Muscle layer of duodenum (tissue), 2 donors: Measurements from ENCODE around the gene NXN.
"Not testable (repeated sequence)": the region's sequence is repeated elsewhere in the genome, so short reads cannot be mapped to it uniquely, and the experiment has no call there.

Experiments used
- H3K27ac ChIP-seq: one replicate; pipeline ENCODE4 v1.7.0; 2013; ENCODE audit warnings: mild to moderate bottlenecking, low read length
- H3K27me3 ChIP-seq: one replicate; pipeline ENCODE4 v1.7.0; 2013; ENCODE audit warnings: low read depth, mild to moderate bottlenecking, control low read depth, low read length
- H3K36me3 ChIP-seq, 2 donors: one replicate each; pipeline ENCODE4 v1.7.0; 2013; ENCODE audit warnings: low read length in 2 of 2, control low read depth in 1 of 2, mild to moderate bottlenecking in 1 of 2; ENCODE audit not compliant: insufficient read depth in 2 of 2, control insufficient read depth in 1 of 2
- H3K4me1 ChIP-seq, 2 donors: one replicate each; pipeline ENCODE4 v1.7.0; 2013; ENCODE audit warnings: low read length in 2 of 2, mild to moderate bottlenecking in 2 of 2, control low read depth in 1 of 2, moderate library complexity in 1 of 2; ENCODE audit not compliant: insufficient read depth in 2 of 2, control insufficient read depth in 1 of 2
- H3K4me3 ChIP-seq, 2 donors: one replicate each; pipeline ENCODE4 v1.7.0; 2013; ENCODE audit warnings: low read length in 2 of 2, low read depth in 1 of 2, mild to moderate bottlenecking in 1 of 2
- H3K9me3 ChIP-seq, 2 donors: one replicate each; pipeline ENCODE4 v1.7.0; 2013; ENCODE audit warnings: low read length in 2 of 2, control low read depth in 1 of 2, mild to moderate bottlenecking in 1 of 2; ENCODE audit not compliant: control insufficient read depth in 1 of 2
- donor health status: healthy.

Gene NXN

GRCh38 chr17:855569-855968 is 124.0 kb downstream of the NXN start:
- Histone ChIP-seq H3K4me1 (peaks cover 9 to 13% of the 10 kb centered on the region in 2 donors), H3K36me3 (no peaks in the 10 kb centered on the region), H3K4me3 (no peak overlapping the region), H3K27ac (no peak overlapping the region), H3K27me3 (no peaks in the 10 kb centered on the region), H3K9me3 (no peaks in the 10 kb centered on the region)

GRCh38 chr17:852850-853249 is 126.7 kb downstream of the NXN start:
- not testable (repeated sequence) for H3K4me3 ChIP-seq, H3K27me3 ChIP-seq, H3K36me3 ChIP-seq, H3K27ac ChIP-seq, H3K9me3 ChIP-seq
- peaks cover 0 to 31% of the 10 kb centered on the region in 2 donors for H3K4me1 ChIP-seq

- no peak overlapping the region for H3K27ac ChIP-seq
- no peaks in the 10 kb centered on the region for H3K36me3 ChIP-seq
- peaks cover 0 to 31% of the 10 kb centered on the region in 2 donors for H3K4me1 ChIP-seq
Measured at GRCh38 chr17:852349-852748, 127.2 kb downstream of the NXN start.

GRCh38 chr17:851924-852323 is 127.7 kb downstream of the NXN start:
- Histone ChIP-seq H3K9me3 (no peaks in the 10 kb centered on the region), H3K4me3 (no peak overlapping the region), H3K4me1 (peaks cover 0 to 35% of the 10 kb centered on the region in 2 donors), H3K27ac (peak overlapping the region; percentile 63), H3K36me3 (no peaks in the 10 kb centered on the region), H3K27me3 (no peaks in the 10 kb centered on the region)

More at GRCh38 chr17:852349-852748, 127.2 kb downstream of the NXN start:
- Histone ChIP-seq H3K4me3 (no peak overlapping the region), H3K9me3 (no peaks in the 10 kb centered on the region), H3K27me3 (no peaks in the 10 kb centered on the region)

GRCh38 chr17:850851-851763 is 128.5 kb downstream of the NXN start:
- H3K27me3 ChIP-seq = no peaks in the 10 kb centered on the region
- peak overlapping the region in 1 of 2 donors; percentile 48 for H3K4me3 ChIP-seq
- H3K4me1 ChIP-seq = peaks cover 0 to 35% of the 10 kb centered on the region in 2 donors
- no peaks in the 10 kb centered on the region for H3K36me3 ChIP-seq
- H3K27ac ChIP-seq = peak overlapping the region; percentile 74
- H3K9me3 ChIP-seq = no peaks in the 10 kb centered on the region

GRCh38 chr17:850086-850850 is 129.3 kb downstream of the NXN start:
- peaks cover 0 to 35% of the 10 kb centered on the region in 2 donors for H3K4me1 ChIP-seq
- peak overlapping the region; percentile 74 for H3K27ac ChIP-seq

GRCh38 chr17:848402-848801 is 131.2 kb downstream of the NXN start:
- H3K27ac ChIP-seq = peak overlapping the region; percentile 56
- H3K9me3 ChIP-seq = no peaks in the 10 kb centered on the region
- H3K27me3 ChIP-seq = no peaks in the 10 kb centered on the region
- peaks cover 0 to 35% of the 10 kb centered on the region in 2 donors for H3K4me1 ChIP-seq
- H3K4me3 ChIP-seq = no peak overlapping the region
- H3K36me3 ChIP-seq = no peaks in the 10 kb centered on the region

More at GRCh38 chr17:850086-850850, 129.3 kb downstream of the NXN start:
- Histone ChIP-seq H3K4me3 (peak overlapping the region in 1 of 2 donors; percentile 48), H3K9me3 (no peaks in the 10 kb centered on the region), H3K36me3 (no peaks in the 10 kb centered on the region), H3K27me3 (no peaks in the 10 kb centered on the region)

GRCh38 chr17:846901-847843 is 132.4 kb downstream of the NXN start:
- H3K27ac ChIP-seq = peak overlapping the region; percentile 87
- no peaks in the 10 kb centered on the region for H3K9me3 ChIP-seq
- H3K27me3 ChIP-seq = no peaks in the 10 kb centered on the region
- peaks cover 0 to 35% of the 10 kb centered on the region in 2 donors for H3K4me1 ChIP-seq
- H3K36me3 ChIP-seq = no peaks in the 10 kb centered on the region
- peak overlapping the region; percentile 30 to 48 for H3K4me3 ChIP-seq

- Histone ChIP-seq H3K4me1 (no peaks in the 10 kb centered on the region), H3K36me3 (no peaks in the 10 kb centered on the region)
Measured at GRCh38 chr17:841313-841712, 138.3 kb downstream of the NXN start.

GRCh38 chr17:838486-838885 is 141.1 kb downstream of the NXN start:
- Histone ChIP-seq H3K4me1 (no peaks in the 10 kb centered on the region), H3K27ac (no peak overlapping the region), H3K9me3 (no peaks in the 10 kb centered on the region), H3K36me3 (no peaks in the 10 kb centered on the region), H3K27me3 (no peaks in the 10 kb centered on the region), H3K4me3 (no peak overlapping the region)

More at GRCh38 chr17:841313-841712, 138.3 kb downstream of the NXN start:
- Histone ChIP-seq H3K27ac (no peak overlapping the region), H3K27me3 (no peaks in the 10 kb centered on the region), H3K9me3 (no peaks in the 10 kb centered on the region), H3K4me3 (no peak overlapping the region)
